IPS-11a (cell line): ENCODE results near the gene AP2A1.

Experiments
- H3K4me3 ChIP-seq: one replicate; pipeline ENCODE4 v1.5.1; 2013; ENCODE audit warnings: low read depth, low read length, control low read depth

AP2A1 gene

GRCh38 chr19:49836176-49837008 is 69.6 kb downstream of the AP2A1 start:
- no peak overlapping the region for H3K4me3 ChIP-seq

- no peak overlapping the region for H3K4me3 ChIP-seq
Observed at GRCh38 chr19:49837009-49837310, 70.2 kb downstream of the AP2A1 start.

GRCh38 chr19:49837425-49837824 is 70.6 kb downstream of the AP2A1 start:
- H3K4me3 ChIP-seq, result no peak overlapping the region

GRCh38 chr19:49838885-49839588 is 72.2 kb downstream of the AP2A1 start:
- H3K4me3 ChIP-seq, result no peak overlapping the region

- no peak overlapping the region for H3K4me3 ChIP-seq
Observed at GRCh38 chr19:49839713-49840112, 72.9 kb downstream of the AP2A1 start.

- no peak overlapping the region for H3K4me3 ChIP-seq
Observed at GRCh38 chr19:49840321-49840720, 73.5 kb downstream of the AP2A1 start.

GRCh38 chr19:49840736-49841249 is 74.0 kb downstream of the AP2A1 start:
- H3K4me3 ChIP-seq, result no peak overlapping the region

- H3K4me3 ChIP-seq, result no peak overlapping the region
Observed at GRCh38 chr19:49843265-49843664, 76.5 kb downstream of the AP2A1 start.

- no peak overlapping the region for H3K4me3 ChIP-seq
Observed at GRCh38 chr19:49844138-49845095, 77.6 kb downstream of the AP2A1 start.

GRCh38 chr19:49845414-49845813 is 78.6 kb downstream of the AP2A1 start:
- H3K4me3 ChIP-seq, result no peak overlapping the region

GRCh38 chr19:49846408-49846807 is 79.6 kb downstream of the AP2A1 start:
- no peak overlapping the region for H3K4me3 ChIP-seq

GRCh38 chr19:49847731-49848696 is 81.2 kb downstream of the AP2A1 start:
- H3K4me3 ChIP-seq, result no peak overlapping the region

- no peak overlapping the region for H3K4me3 ChIP-seq
Observed at GRCh38 chr19:49848938-49849337, 82.1 kb downstream of the AP2A1 start.

- peak overlapping the region; percentile 72 for H3K4me3 ChIP-seq
Observed at GRCh38 chr19:49849433-49850220, 82.8 kb downstream of the AP2A1 start.

GRCh38 chr19:49850221-49850486 is 83.4 kb downstream of the AP2A1 start:
- peak overlapping the region; percentile 72 for H3K4me3 ChIP-seq

GRCh38 chr19:49850487-49851342 is 83.9 kb downstream of the AP2A1 start, which contains the start of gene PTOV1:
Gene PTOV1, plus strand, starts transcription at chr19:49851159.
- peak within 1 kb of the TSS; percentile 79 for H3K4me3 ChIP-seq

GRCh38 chr19:49851456-49852259 is 84.9 kb downstream of the AP2A1 start:
- peak overlapping the region; percentile 79 for H3K4me3 ChIP-seq
